GM15510 (cell line): ENCODE measurements around the gene ZNF254.

Experiments used
- POLR2A ChIP-seq: IDR thresholded peaks from 3 replicates; pipeline ENCODE4 v1.6.1; 2011; ENCODE audit warnings: borderline replicate concordance; ENCODE audit not compliant: insufficient read length; ENCODE audit errors: extremely low read depth

The ZNF254 gene

DNA sequence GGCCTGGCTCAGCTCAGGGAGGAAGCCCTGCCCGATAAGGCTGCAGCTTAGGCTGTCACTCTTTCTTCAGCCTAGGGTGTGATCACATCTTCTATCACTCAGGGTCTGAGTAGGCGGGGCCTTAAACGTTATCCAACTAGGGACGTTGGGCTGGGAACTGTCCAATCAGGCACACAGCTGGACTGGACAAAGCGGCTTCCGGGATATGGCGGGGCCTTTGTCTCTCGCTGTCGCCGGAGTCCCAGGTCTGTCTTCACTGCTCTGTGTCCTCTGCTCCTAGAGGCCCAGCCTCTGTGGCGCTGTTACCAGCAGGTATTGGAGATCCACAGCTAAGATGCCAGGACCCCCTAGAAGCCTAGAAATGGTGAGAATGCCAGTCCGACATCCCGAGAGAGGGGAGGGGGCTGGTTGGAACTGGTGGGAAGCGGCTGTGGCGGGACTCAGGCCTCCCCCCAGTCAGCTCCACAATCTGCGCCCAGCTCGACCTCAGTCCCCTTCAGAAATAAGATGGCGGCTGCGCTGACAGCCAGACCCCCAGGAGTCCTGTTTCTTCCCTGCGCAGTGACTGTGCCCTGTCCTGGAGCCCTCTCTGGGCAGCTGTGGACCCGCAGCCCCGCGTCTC, at the start of gene ZNF254:
Gene ZNF254, plus strand, starts transcription at position 214 of the 622 bp plus-strand sequence. Its CDS starts 121 bp downstream, at position 335.
- peak; percentile 80 for TF ChIP-seq POLR2A

DNA sequence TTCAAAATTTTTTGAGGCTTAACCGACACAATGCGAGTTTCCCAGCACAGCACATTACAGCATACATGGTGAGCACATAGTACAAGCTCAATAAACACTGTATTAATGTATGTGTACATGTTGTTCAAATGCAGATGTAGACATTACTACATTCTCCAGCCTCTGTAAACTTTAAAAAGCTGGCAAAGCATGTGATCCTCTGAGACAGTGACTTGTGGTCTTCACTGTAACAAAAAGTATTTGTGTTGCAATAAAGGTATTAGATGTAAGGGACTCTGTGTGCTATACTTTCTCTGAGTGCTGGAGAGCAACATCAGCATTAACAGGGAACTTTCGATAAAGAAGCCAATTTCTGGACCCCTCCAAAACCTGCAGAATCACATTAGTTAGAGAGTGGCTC, 46.4 kb upstream of the ZNF254 start:
- TF ChIP-seq POLR2A, result no peak

DNA sequence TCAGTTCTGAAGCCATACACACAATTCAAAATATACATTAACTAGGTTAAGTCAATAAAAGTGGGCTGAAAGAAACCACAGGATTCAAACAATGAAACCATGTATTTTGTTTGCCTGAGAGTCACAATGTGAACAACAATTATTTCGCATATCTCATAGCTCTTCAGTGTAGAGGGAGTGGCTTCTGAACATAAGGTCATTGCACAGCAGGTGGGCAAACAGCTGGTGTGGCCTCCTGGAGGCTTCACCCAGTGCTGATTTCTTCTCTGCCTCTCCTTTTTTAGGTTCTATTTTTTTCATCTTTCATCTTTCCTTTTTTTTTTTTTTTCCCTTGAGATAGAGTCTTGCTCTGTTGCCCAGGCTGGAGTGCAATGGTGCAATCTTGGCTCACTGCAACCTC, 40.4 kb upstream of the ZNF254 start:
- TF ChIP-seq POLR2A, result no peak

DNA sequence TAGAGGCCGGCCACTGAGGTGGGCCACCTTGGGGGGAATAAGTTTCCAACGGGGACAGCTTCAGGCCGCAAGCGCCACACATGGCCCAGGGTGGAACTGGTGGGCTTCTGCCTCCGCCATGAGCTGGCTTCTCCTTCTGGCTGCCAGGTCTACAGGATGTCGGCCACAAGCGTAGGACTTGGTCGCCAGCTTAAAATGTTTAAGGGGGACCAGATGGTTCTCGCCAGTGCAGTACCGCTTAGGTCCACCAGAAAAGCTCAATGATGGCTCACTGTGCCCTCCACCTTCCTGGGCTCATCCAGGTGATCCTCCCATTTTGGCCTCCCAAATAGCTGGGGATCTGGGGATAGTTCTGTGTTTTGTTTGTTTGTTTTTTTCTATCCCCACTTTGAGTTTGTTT, 38.7 kb upstream of the ZNF254 start:
- TF ChIP-seq POLR2A, result no peak

DNA sequence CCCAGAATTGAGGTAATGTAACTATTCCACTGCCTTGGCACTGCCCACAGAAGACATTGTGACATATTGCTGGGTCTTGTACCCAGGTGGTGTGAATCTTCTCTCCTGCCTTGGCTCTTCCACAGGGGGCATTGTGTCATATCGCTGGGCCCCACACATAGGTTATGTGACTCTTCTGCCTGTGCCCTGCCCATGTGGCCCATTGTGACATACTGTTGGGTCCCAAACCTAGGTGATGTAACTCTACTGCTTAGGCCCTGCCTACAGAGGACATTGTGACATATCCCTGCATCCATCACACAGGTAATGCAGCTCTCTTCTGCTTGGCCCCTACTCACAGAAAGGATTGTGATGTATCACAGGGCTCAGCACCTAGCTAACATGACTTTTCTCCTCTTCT, 37.5 kb upstream of the ZNF254 start:
- TF ChIP-seq POLR2A, result no peak

DNA sequence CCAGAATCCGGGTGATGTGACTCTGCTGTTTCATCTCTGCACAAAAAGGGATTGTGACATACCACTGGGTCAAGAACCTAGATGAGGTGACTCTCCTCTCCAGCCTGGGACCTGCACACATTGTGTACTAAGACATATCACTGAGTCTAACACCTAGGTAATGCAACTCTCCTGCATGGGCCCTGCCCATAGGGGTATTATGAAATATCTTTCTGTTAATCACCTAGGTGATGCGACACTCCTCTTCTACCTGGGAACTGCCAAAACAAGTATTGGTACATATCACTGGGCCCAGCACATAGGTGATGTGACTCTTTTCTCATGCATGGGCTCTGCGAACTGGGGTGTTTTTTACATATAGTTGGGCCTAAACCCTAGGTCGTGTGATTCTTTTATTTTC, 35.5 kb upstream of the ZNF254 start:
- TF ChIP-seq POLR2A, result no peak

DNA sequence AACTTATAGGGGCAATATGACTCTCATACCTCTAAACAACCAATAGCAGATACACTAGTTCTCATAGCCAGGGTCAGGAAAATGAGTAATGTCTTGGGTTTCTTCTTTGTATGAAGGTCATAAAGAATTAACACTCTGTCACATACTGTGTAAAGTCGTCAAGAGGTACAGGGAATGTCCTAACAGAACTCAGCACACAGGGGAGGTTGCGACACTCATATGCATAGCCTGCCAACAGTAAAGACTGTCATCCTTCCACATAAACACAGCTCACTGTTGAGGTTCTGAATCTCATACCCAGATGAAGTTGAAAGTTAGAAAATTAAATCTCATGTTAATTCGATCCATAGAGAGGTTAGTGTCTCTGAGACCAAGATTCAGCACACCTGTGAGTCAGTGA, 34.2 kb upstream of the ZNF254 start:
- no peak for TF ChIP-seq POLR2A

DNA sequence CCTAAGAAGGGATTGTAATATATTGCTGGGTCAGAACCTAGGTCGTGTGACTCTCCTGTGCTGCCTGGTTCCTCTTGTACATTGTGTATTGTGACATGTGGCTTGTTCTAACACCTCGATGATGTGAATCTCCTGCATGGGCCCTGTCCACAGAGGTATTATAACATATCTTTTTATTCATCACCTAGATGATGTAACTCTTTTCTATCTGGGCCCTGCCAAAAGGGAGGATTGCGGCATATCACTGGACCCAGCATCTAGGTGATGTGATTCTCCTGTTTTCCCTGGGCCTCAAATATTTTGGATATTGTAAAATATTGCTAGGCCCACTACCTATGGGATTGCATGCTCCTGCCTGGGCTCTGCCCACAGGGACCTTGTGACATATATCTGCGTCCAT, 33.4 kb upstream of the ZNF254 start:
- no peak for TF ChIP-seq POLR2A

DNA sequence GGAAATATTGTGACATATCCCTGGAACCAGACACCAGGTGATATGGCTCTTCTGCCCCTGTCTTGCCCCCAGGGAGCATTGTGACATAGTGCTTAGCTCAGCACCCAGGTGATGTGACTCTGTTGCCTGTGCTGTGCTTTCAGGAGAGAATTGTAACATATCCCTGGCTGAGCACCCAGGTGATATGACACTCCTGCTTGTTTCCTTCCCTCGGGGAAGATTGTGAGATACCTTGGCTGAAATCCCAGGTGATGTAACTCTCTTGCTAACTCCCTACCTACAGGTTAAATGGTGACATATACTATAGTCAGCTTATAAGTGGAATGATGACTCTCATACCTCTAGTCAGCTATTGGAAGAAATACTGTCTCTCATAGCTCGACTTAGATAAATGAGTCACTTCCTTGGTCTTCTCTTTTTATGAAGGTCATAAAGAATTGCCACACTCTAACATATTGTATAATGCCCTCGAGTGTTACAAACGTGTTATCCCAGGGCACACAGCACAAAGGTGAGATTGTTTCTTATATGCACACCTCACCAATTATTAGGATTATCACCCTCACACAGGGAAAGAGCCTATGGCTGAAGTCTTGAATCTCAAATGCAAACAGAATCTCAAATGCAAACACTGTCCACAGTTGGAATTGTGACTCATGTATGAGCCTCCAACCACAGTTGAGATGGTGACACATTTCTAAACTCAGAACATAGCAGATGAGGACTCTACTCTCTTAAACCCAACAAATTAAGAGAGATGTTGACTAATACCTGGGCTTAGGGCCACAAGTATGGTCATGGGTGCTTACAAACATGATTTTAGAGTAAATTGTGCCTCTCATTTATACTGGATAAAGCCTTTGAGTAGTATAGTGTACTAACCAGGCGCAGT, 32.7 kb upstream of the ZNF254 start:
- TF ChIP-seq POLR2A, result no peak

DNA sequence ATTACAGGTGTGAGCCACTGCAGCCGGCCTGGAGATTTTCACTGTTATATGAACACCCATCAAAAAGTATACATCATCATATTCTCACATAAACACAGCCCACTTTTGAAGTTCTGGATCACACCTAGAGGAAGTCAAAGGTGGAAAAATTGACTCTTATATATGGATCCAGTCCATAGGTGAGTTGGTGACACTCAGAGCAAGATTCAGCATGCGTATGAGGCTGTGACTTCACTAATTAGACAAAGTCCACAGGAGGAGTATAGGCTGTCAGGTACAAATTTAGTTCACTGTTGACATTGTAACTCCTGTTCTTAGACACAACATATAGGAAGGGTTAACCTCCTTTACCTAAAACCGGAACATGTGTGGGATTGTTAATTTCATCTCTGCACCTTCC, 31.4 kb upstream of the ZNF254 start:
- no peak for TF ChIP-seq POLR2A

DNA sequence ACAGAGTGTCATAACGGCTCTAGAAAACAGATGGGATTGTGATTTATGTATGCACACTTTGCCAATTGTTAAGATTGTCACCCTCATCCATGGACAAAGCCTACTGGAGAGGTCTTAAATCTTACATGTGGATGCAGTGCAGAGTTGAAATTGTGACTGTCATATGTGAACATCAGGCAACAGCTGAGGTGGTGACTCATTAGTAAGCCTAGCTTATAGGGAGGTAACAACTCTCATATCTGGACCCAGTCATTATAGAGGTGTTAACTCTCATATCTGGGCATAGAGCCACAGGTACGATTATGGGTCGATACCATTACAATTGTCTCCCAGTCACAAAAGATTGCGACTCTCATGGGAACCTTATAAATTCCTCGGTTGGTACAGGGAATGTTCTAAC, 29.8 kb upstream of the ZNF254 start:
- TF ChIP-seq POLR2A, result no peak

DNA sequence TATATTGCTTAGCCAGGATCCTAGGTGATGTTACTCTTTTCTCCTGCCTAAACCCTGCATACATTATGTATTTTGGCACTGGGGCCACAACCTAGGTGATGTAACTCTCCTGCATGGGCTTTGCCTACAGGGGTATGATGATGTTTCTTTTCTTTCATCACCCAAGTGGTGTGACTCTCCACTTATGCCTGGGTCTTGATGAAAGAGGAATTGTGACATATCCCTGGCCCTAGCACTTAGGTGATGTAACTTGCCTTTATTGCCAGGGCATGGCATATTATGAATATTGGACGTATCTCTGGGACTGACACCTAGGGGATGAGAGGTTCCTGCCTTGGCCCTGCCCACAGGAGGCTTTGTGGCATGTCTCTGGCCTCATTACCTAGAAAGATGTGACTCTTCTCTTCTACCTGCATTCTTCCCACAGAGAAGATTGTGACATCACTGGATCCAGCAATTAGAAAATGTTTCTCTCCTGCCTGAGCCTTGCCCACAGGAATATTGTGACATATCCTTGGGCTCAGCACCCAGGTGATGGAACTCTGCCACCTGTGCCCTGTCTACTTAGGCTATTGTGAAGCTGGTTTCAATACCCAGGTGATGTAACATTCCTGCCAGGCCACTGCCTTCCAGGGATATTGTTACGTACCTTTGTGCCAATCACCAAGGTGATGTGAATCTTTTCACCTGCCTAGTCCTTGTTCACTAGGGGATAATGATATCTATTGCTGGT, 27.3 kb upstream of the ZNF254 start:
- no peak for TF ChIP-seq POLR2A

DNA sequence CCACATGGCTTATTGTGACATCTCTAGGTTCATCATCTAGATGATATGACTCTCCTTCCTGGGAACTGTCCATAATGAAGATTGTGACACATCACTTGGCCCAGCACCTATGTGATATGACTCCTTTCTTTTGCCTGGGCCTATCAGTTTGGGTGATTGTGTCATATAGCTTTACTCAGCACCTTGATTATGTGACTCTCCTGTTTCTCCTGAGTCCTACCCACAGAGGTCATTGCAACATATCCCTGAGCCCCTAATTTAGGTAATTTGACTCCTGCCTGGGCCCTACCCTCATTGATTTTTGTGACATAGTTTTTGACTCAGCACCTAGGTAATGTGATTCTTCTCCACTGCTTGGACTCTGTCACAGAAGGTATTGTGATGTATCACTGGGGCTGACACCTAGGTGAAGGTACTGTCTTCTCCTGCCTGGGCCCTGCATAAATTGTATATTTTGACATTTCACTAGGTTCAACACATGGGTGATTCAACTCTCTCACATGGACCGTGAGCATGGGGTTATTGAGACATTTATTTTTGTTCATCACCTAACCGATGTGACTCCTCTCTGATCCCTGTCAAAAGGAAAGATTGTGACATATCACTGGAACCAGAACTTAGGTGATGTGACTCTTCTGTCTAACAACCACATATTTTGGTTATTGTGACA, 26.2 kb upstream of the ZNF254 start:
- no peak for TF ChIP-seq POLR2A

DNA sequence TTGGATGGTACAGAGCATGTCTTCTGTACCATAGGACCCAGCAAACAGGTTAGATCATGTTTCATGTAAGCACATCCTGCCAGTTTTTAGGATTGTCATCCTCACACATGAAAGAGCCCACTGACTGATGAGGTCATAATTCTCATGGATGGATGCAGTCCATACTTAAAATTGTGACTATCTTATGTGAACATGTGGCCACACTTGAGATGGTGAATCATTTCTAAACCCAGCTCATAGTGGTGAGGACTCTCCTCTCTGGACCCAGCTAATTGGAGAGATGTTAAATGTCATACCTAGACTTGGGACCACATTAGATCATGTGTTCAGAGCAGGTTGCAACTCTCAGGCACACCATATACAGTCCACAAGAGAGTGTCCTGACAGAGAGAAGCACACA, 24.8 kb upstream of the ZNF254 start:
- no peak for TF ChIP-seq POLR2A

DNA sequence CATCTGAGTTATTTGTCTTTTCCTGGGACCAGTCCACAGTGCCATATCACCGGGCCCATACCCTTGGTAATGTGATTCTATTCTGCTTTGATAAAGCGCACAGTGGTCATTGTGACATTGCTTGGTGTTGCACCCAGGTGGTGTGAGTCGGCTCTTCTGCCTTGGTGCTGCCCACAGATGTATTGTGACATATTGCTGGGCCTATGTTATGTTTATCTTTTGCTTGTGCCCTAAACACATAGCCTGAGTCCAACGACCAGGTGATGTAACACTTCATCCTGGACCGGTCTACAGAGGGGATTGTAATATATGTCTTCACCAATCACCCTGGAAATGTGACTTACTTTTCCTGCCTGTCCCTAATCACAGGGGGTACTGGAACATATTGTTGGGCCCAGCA, 23.7 kb upstream of the ZNF254 start:
- no peak for TF ChIP-seq POLR2A
